Stimulated activated CD4-positive, alpha-beta T cell treated with anti-CD3 and anti-CD28 coated beads, Interleukin-1b, Interleukin-23, amount 100 ng/mL, for 4 hours (primary cell): ENCODE results near the gene SLC25A41.

Source experiments
- DNase-seq, 2 donors: peaks; one replicate each; pipeline ENCODE4 v3.0.0-alpha.2; 2020; ENCODE audit warnings: low read depth in 2 of 2

SLC25A41 gene

GRCh38 chr19:6460099-6460884 lies 26.7 kb upstream of the SLC25A41 start:
- DNase-seq, result peak; percentile 93 to 94

GRCh38 chr19:6459262-6460098 lies 25.9 kb upstream of the SLC25A41 start, which contains the start of gene SLC25A23:
Gene SLC25A23, minus strand, starts transcription at chr19:6459792. Its CDS starts 164 bp downstream, at chr19:6459628.
- DNase-seq, result peak; percentile 47 to 62

GRCh38 chr19:6458695-6459261 lies 25.2 kb upstream of the SLC25A41 start:
- no peak for DNase-seq

GRCh38 chr19:6457958-6458694 lies 24.6 kb upstream of the SLC25A41 start:
- DNase-seq, result no peak

DNA sequence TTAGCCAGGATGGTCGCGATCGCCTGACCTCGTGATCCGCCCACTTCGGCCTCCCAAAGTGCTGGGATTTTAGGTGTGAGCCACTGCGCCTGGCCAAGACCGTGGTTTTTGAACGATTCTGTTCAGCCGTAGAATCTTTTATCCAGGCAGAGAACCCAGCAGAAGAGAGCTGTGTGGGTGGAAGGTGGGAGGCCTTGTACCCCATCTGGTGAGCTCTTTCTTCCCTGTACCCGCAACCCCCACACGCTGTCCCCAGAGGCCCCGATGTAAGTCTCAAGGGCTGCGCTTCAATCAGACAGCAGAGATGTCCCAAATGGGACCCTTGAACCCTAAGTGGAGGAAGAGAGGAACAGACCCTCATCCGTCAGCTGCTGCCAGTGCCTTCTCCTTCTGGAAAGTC lies 22.4 kb upstream of the SLC25A41 start:
- no peak for DNase-seq

GRCh38 chr19:6453951-6454565 lies 20.5 kb upstream of the SLC25A41 start:
- no peak for DNase-seq

DNA sequence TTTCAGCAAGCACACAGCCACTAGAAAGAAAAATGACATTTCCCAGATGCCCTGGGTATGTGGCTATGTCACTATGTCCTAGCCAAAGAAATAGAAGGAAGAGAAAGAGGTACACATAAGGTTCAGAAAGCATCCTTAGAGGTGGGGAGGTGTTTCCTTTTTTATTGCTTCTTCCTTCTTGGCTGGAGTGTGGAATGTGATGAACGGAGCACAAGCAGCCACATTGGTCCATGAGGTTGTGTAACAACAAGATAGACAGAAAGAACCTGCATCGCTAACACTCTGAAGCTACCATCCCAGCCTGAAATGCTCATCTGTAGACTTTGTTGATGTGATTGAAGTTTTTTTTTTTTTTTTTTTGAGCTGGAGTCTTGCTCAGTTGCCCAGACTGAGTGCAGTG lies 19.3 kb upstream of the SLC25A41 start:
- DNase-seq, result no peak

GRCh38 chr19:6452223-6452614 lies 18.7 kb upstream of the SLC25A41 start:
- no peak for DNase-seq

GRCh38 chr19:6451583-6452222 lies 18.1 kb upstream of the SLC25A41 start:
- no peak for DNase-seq

DNA sequence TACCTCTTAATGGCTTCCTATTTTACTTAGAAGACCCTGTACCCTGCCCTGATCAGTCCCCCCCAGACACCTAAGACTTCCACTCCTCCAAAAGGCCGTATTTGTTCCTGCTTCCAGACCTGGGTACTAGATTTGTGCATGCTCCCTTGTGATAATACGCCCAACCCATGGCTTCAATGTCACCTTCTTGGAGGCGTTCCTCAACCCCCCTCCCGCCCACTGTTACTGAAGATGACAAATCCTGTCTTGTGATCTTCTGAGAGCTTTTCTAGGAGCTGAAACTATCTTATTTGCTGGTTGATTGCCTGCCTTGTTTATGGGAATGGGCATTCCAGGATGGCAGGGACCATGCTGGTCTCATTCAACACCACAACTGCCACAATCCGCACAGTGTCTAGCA lies 16.6 kb upstream of the SLC25A41 start:
- DNase-seq, result no peak

DNA sequence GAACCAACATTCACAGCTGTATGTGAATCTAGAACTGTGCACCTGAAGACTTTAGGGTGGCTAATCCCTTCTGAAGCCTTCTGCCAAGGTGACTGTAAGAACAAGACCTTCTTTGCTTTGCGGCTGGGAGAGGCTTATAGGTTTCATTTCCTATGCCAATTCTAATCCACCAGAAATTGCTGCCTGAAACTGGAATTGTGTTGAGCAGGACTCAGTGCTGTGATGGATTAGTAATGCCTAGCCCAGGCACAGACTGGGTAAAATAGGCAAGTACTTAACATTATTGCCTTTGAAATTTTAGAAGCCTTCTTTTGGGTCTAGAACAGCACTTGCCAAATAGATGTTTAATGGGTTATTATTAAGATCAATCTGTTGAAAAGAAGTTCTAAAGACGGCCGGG lies 14.5 kb upstream of the SLC25A41 start:
- no peak for DNase-seq

- no peak for DNase-seq
Measured at GRCh38 chr19:6446452-6446851, 12.9 kb upstream of the SLC25A41 start.

GRCh38 chr19:6443986-6444385 lies 10.4 kb upstream of the SLC25A41 start:
- DNase-seq, result no peak

- DNase-seq, result no peak
Measured at GRCh38 chr19:6442087-6442688, 8.6 kb upstream of the SLC25A41 start.

DNA sequence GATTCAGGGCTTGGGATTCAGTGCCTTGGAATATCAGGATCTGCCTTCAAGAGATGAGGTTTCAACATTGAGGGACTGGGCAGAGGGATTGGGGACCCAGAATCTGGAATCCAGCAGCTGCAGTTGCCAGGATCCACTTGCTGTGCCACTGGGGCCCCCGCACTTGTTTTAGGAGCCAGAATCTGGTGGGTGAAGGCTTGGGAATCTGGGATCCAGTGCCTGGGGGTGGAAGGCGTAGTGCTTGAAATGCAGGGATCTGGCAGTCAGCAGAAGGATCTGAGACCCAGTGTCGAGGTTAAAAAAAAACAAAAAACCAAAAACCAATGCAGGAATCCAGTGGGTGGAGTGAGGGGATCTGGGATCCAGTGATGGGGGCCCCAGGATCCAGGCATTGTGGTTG lies 7.3 kb upstream of the SLC25A41 start:
- no peak for DNase-seq

- DNase-seq, result no peak
Measured at GRCh38 chr19:6439743-6440142, 6.2 kb upstream of the SLC25A41 start.

DNA sequence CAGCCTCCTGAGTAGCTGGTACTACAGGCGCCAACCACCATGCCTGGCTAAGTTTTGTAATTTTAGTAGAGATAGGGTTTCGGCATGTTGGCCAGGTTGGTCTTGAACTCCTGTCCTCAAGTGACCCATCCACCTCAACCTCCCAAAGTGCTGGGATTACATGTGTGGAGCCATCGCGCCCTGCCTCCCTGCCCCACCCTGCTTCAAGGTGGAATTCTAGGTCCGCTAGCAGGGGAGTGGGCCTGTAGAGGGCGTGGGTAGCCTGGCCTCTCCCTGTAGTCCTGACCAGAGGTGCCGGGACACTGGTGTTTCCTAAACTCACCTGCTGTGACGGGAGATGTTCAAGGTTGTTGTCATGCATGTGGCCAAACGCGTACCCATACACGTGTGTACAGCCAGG lies 398 bp downstream of the SLC25A41 start:
- no peak for DNase-seq

DNA sequence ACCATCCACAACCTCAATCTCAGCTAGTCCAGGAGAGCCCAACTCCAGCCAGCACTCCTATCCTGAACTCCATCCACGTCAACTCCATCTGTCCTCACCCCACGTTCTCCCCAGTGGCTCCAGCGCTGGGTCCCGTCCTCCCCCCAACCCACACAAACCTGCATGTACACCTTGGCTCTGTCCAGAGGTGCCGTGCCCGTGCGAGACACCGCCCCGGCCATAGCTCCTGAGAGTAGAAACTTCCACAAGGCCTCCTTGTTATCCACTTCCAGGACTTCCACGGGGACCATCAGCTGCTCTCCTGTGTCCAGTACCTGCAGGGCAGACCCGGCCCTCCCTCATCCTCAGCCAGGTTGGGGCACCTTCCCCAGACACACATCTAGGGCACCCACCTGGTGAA lies 1.7 kb downstream of the SLC25A41 start:
- no peak for DNase-seq

DNA sequence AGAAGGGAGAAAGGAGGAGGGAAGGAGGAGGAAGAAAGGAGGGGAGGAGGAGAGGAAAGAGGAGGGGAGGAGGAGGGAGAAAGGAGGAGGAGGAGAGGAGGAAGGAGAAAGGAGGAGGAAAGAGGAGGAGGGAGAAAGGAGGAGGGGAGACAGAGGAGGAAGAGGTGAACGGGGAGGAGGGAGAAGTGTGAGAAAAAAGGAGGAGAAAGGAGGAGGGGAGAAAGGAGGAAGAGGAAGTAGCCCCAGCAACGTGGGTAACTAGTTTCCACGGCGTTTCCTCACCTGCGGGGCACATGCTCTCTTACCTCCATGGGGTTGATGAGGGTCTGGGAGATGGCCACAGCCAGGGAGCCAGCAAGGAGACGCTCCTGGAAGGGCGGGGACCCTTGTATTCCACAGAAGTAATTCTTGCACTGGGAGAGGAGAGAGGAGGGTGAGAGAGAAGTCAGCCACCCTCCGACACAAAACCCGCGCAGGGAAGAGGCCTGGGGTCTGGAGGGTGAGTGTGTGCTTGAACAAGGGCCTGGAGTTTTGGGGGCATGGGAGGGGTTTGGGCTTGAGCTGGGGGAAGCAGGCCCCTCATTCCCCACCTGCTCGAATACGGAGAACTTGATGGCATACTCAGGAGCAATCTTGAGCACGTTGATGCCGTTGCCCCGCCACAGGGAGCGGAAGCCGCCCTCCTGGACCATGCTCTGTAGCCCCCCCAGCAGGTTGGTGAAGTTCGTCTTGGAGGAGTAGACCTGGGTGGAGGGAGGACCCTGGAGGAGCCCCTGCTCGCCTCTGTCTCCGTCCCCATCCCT lies 3.9 kb downstream of the SLC25A41 start:
- DNase-seq, result no peak
